ENCODE data around the gene STK40.

STK40 gene

GRCh38 chr1:36329817-36330216 is 55.9 kb downstream of the STK40 start:
- peaks cover 0 to 7% of the 10 kb centered on the region in 2 donors for H3K4me1 ChIP-seq (ENCODE audit: control insufficient read depth in 1 of 2, insufficient read depth in 2 of 2, low read length in 2 of 2)
- no peaks in the 10 kb centered on the region for H3K9me3 ChIP-seq (ENCODE audit: control insufficient read depth in 1 of 2, low read length in 2 of 2)
- no peak overlapping the region for H3K4me3 ChIP-seq (ENCODE audit: low read depth in 1 of 2, low read length in 2 of 2)
- H3K9ac ChIP-seq (ENCODE audit: low read depth in 1 of 2, low read length in 2 of 2) = no peak overlapping the region
- H3K36me3 ChIP-seq (ENCODE audit: control insufficient read depth in 1 of 2, insufficient read depth in 2 of 2, low read length in 2 of 2) = no peaks in the 10 kb centered on the region
- H3K27me3 ChIP-seq (ENCODE audit: control insufficient read depth in 1 of 2, insufficient read depth in 2 of 2, low read length in 2 of 2) = peaks cover 0 to 3% of the 10 kb centered on the region in 2 donors
- H3K27ac ChIP-seq (ENCODE audit: low read depth, low read length) = no peak overlapping the region

GRCh38 chr1:36328713-36329112 is 57.0 kb downstream of the STK40 start:
- Histone ChIP-seq H3K9ac (ENCODE audit: low read depth in 1 of 2, low read length in 2 of 2) (no peak overlapping the region), H3K4me3 (ENCODE audit: low read depth in 1 of 2, low read length in 2 of 2) (no peak overlapping the region), H3K4me1 (ENCODE audit: control insufficient read depth in 1 of 2, insufficient read depth in 2 of 2, low read length in 2 of 2) (peaks cover 4 to 18% of the 10 kb centered on the region in 2 donors), H3K27me3 (ENCODE audit: control insufficient read depth in 1 of 2, insufficient read depth in 2 of 2, low read length in 2 of 2) (peaks cover 4 to 8% of the 10 kb centered on the region in 2 donors), H3K36me3 (ENCODE audit: control insufficient read depth in 1 of 2, insufficient read depth in 2 of 2, low read length in 2 of 2) (no peaks in the 10 kb centered on the region), H3K9me3 (ENCODE audit: control insufficient read depth in 1 of 2, low read length in 2 of 2) (no peaks in the 10 kb centered on the region), H3K27ac (ENCODE audit: low read depth, low read length) (no peak overlapping the region)

- Histone ChIP-seq H3K4me1 (ENCODE audit: control insufficient read depth in 1 of 2, insufficient read depth in 2 of 2, low read length in 2 of 2) (peaks cover 5 to 20% of the 10 kb centered on the region in 2 donors), H3K27ac (ENCODE audit: low read depth, low read length) (no peak overlapping the region), H3K9me3 (ENCODE audit: control insufficient read depth in 1 of 2, low read length in 2 of 2) (no peaks in the 10 kb centered on the region), H3K36me3 (ENCODE audit: control insufficient read depth in 1 of 2, insufficient read depth in 2 of 2, low read length in 2 of 2) (no peaks in the 10 kb centered on the region), H3K27me3 (ENCODE audit: control insufficient read depth in 1 of 2, insufficient read depth in 2 of 2, low read length in 2 of 2) (peaks cover 4 to 8% of the 10 kb centered on the region in 2 donors), H3K4me3 (ENCODE audit: low read depth in 1 of 2, low read length in 2 of 2) (no peak overlapping the region), H3K9ac (ENCODE audit: low read depth in 1 of 2, low read length in 2 of 2) (no peak overlapping the region)
Measured at GRCh38 chr1:36328088-36328480, 57.6 kb downstream of the STK40 start.

DNA sequence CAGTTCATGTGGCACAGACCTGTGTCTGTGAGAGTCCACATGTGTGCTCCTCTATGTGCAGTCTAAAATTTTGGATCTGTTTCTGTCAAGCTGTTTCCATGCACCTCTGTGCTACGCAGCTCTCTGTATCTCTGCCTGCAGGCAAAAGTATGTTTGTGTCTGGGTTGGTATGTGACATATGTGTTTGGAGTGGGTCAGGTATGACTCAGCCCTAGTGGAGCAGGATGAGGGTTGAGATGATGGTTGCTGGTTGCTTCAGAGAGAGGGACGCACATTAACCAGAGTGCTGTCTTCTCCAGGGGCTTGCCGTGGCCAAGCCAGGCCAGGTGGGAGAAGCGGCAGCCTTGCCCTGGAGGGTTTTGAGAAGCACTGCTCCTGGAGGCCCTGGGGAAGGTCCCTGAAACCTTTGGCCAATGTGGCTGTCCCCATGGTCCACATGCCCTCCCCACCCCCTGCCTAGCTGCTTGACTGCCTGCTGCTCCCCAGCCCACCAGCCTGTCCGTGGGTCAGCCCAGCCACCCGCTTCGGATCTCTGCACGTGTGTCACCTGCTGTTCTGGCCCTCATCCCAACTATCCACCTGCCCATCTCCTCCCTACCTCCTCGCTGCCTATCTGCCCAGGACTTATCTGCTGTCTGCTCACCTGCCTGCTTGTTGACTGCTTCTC is 58.2 kb downstream of the STK40 start:
- Histone ChIP-seq H3K4me3 (ENCODE audit: low read depth in 1 of 2, low read length in 2 of 2) (no peak overlapping the region), H3K27ac (ENCODE audit: low read depth, low read length) (no peak overlapping the region), H3K9me3 (ENCODE audit: control insufficient read depth in 1 of 2, low read length in 2 of 2) (no peaks in the 10 kb centered on the region), H3K4me1 (ENCODE audit: control insufficient read depth in 1 of 2, insufficient read depth in 2 of 2, low read length in 2 of 2) (peaks cover 5 to 23% of the 10 kb centered on the region in 2 donors), H3K27me3 (ENCODE audit: control insufficient read depth in 1 of 2, insufficient read depth in 2 of 2, low read length in 2 of 2) (peaks cover 4 to 11% of the 10 kb centered on the region in 2 donors), H3K9ac (ENCODE audit: low read depth in 1 of 2, low read length in 2 of 2) (no peak overlapping the region), H3K36me3 (ENCODE audit: control insufficient read depth in 1 of 2, insufficient read depth in 2 of 2, low read length in 2 of 2) (no peaks in the 10 kb centered on the region)

DNA sequence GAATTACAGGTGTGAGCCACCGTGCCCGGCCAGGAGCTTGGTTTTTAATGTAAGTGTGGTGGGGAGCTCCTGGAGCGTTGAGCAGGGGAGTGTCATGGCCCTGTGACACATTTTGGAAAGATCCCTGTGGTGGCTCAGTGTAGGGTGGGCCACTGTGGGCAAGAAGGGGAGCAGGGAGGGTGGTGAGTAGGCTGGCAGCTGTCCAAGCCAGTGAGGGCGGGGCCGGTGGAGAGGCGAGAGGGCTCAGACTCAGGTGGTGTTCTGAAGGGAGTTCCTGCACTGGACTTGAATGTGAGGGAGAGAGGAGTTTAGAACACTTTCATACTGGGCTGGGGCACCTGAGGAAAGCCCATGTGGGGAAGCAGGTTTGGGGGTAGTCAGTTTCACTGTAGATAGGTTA is 59.2 kb downstream of the STK40 start:
- Histone ChIP-seq H3K27me3 (ENCODE audit: control insufficient read depth in 1 of 2, insufficient read depth in 2 of 2, low read length in 2 of 2) (peaks cover 10 to 11% of the 10 kb centered on the region in 2 donors), H3K36me3 (ENCODE audit: control insufficient read depth in 1 of 2, insufficient read depth in 2 of 2, low read length in 2 of 2) (no peaks in the 10 kb centered on the region), H3K9ac (ENCODE audit: low read depth in 1 of 2, low read length in 2 of 2) (no peak overlapping the region), H3K4me3 (ENCODE audit: low read depth in 1 of 2, low read length in 2 of 2) (no peak overlapping the region), H3K27ac (ENCODE audit: low read depth, low read length) (no peak overlapping the region), H3K4me1 (ENCODE audit: control insufficient read depth in 1 of 2, insufficient read depth in 2 of 2, low read length in 2 of 2) (peaks cover 7 to 30% of the 10 kb centered on the region in 2 donors), H3K9me3 (ENCODE audit: control insufficient read depth in 1 of 2, low read length in 2 of 2) (no peaks in the 10 kb centered on the region)

GRCh38 chr1:36324353-36324703 is 61.4 kb downstream of the STK40 start:
- no peak overlapping the region for H3K9ac ChIP-seq (ENCODE audit: low read depth in 1 of 2, low read length in 2 of 2)
- H3K27ac ChIP-seq (ENCODE audit: low read depth, low read length) = peak overlapping the region; percentile 11
- no peaks in the 10 kb centered on the region for H3K36me3 ChIP-seq (ENCODE audit: control insufficient read depth in 1 of 2, insufficient read depth in 2 of 2, low read length in 2 of 2)
- H3K4me3 ChIP-seq (ENCODE audit: low read depth in 1 of 2, low read length in 2 of 2) = no peak overlapping the region
- no peaks in the 10 kb centered on the region for H3K9me3 ChIP-seq (ENCODE audit: control insufficient read depth in 1 of 2, low read length in 2 of 2)
- H3K4me1 ChIP-seq (ENCODE audit: control insufficient read depth in 1 of 2, insufficient read depth in 2 of 2, low read length in 2 of 2) = peaks cover 12 to 43% of the 10 kb centered on the region in 2 donors
- H3K27me3 ChIP-seq (ENCODE audit: control insufficient read depth in 1 of 2, insufficient read depth in 2 of 2, low read length in 2 of 2) = peaks cover 11 to 12% of the 10 kb centered on the region in 2 donors

DNA sequence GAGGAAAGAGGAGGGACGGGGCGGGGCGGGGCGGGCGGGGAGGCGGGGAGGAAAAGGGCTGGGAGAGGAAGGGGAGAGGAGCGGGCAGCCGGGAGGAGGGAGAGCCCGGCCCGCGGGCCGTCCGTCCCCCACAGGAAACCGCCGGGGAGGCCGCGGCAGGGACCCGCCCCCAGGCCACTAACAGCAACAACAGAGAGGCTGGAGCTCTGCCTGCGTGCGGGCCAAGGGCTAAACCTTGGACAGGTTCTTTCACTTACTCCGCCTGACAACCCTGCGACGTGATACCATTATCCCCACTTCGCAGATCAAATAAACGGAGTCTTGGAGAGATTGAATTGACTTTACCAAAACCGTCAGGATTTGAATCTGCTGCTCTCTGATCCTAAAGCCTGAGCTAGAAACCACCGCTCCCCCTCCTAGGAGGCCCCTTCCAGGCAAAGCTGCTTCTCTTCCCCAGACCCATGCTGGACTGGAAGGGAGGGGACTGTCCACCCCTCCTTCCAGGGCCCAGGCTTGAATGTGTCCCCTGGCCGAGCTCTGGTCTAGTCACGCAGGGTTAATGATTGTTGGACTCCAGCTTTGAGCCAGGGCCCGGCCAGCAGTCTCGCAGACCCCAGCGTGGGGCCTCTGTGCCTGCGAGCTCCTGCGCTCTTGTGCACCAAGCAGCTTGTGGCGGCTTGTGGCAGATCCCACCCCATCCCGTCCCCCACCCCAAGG is 61.9 kb downstream of the STK40 start, which contains the start of gene EVA1B:
Gene EVA1B, minus strand, starts transcription at position 10 of the 717 bp plus-strand sequence. CDS start 608 bp downstream, outside the sequence.
- H3K36me3 ChIP-seq (ENCODE audit: control insufficient read depth in 1 of 2, insufficient read depth in 2 of 2, low read length in 2 of 2) = no peaks in the 10 kb centered on the region
- H3K27me3 ChIP-seq (ENCODE audit: control insufficient read depth in 1 of 2, insufficient read depth in 2 of 2, low read length in 2 of 2) = peaks cover 11 to 12% of the 10 kb centered on the region in 2 donors
- H3K4me3 ChIP-seq (ENCODE audit: low read depth in 1 of 2, low read length in 2 of 2) = peak within 1 kb of the TSS; percentile 65 to 71
- no peaks in the 10 kb centered on the region for H3K9me3 ChIP-seq (ENCODE audit: control insufficient read depth in 1 of 2, low read length in 2 of 2)
- peaks cover 12 to 38% of the 10 kb centered on the region in 2 donors for H3K4me1 ChIP-seq (ENCODE audit: control insufficient read depth in 1 of 2, insufficient read depth in 2 of 2, low read length in 2 of 2)
- H3K9ac ChIP-seq (ENCODE audit: low read depth in 1 of 2, low read length in 2 of 2) = peak within 1 kb of the TSS; percentile 54 to 60
- H3K27ac ChIP-seq (ENCODE audit: low read depth, low read length) = peak within 1 kb of the TSS; percentile 70

GRCh38 chr1:36322786-36323635 is 62.7 kb downstream of the STK40 start:
- Histone ChIP-seq H3K36me3 (ENCODE audit: control insufficient read depth in 1 of 2, insufficient read depth in 2 of 2, low read length in 2 of 2) (no peaks in the 10 kb centered on the region), H3K27me3 (ENCODE audit: control insufficient read depth in 1 of 2, insufficient read depth in 2 of 2, low read length in 2 of 2) (peaks cover 11 to 12% of the 10 kb centered on the region in 2 donors), H3K4me1 (ENCODE audit: control insufficient read depth in 1 of 2, insufficient read depth in 2 of 2, low read length in 2 of 2) (peaks cover 12 to 36% of the 10 kb centered on the region in 2 donors), H3K9ac (ENCODE audit: low read depth in 1 of 2, low read length in 2 of 2) (peak overlapping the region; percentile 47 to 54), H3K4me3 (ENCODE audit: low read depth in 1 of 2, low read length in 2 of 2) (peak overlapping the region; percentile 65 to 71), H3K27ac (ENCODE audit: low read depth, low read length) (peak overlapping the region; percentile 70), H3K9me3 (ENCODE audit: control insufficient read depth in 1 of 2, low read length in 2 of 2) (no peaks in the 10 kb centered on the region)

DNA sequence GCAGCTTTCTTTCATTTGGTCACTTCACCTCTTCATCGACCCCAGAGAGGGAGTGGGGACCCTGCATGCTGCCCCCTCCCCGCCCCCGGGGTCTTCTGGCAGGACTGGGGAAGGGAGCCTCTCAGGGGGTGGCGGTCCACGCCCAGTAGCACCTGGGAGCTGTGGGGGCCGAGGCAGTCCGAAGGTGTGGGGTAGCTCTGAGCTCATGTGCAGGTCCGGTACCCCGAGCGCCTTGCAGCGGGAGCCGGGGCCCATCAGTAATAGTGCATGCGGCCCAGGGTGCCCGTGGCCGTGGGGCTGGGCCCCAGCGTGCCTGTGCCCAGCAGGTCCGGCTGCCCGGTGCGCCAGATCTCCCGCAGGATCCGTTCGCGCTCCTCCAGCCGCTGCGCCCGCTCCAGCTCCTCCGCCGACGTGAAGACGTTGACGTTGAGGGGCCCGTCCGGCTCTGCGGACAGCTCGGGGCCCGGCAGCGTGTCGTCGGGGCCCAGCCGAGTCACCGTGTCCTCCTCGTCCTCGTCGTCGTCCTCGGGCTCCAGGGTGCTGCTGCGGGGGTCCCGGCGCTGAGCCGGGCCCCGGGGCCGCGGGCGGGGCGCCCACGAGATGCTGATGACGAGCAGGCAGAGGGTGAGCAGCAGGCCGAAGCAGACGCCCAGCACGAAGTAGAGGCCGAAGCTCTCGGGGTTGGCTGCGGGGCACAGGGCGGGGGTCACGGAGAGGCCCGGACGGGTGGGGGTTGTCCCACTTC is 63.5 kb downstream of the STK40 start:
- peaks cover 12 to 36% of the 10 kb centered on the region in 2 donors for H3K4me1 ChIP-seq (ENCODE audit: control insufficient read depth in 1 of 2, insufficient read depth in 2 of 2, low read length in 2 of 2)
- H3K9ac ChIP-seq (ENCODE audit: low read depth in 1 of 2, low read length in 2 of 2) = no peak overlapping the region
- H3K27ac ChIP-seq (ENCODE audit: low read depth, low read length) = peak overlapping the region; percentile 70
- H3K9me3 ChIP-seq (ENCODE audit: control insufficient read depth in 1 of 2, low read length in 2 of 2) = no peaks in the 10 kb centered on the region
- H3K27me3 ChIP-seq (ENCODE audit: control insufficient read depth in 1 of 2, insufficient read depth in 2 of 2, low read length in 2 of 2) = peaks cover 11 to 12% of the 10 kb centered on the region in 2 donors
- no peaks in the 10 kb centered on the region for H3K36me3 ChIP-seq (ENCODE audit: control insufficient read depth in 1 of 2, insufficient read depth in 2 of 2, low read length in 2 of 2)
- peak overlapping the region; percentile 65 to 71 for H3K4me3 ChIP-seq (ENCODE audit: low read depth in 1 of 2, low read length in 2 of 2)

All from duodenal mucosa (tissue), 2 donors.